Epithelial cell of proximal tubule (primary cell): ENCODE measurements around the gene SDK1. TPM values are rescaled to one million over a fixed set of nuclear protein-coding genes. Genes with fewer than 3 reads are reported as not detected.

ENCODE experiments used
- DNase-seq: peaks from one replicate; pipeline ENCODE4 v3.0.0-alpha.2; 2011; ENCODE audit warnings: low read depth
- H3K4me3 ChIP-seq: 2 replicates; pipeline ENCODE4 v1.5.1; 2011; ENCODE audit warnings: low read depth, mild to moderate bottlenecking, low read length
- total RNA-seq: library from RNA; depleted of rRNA; stranded (reverse); fragments of >200 nt; gene quantifications from 2 replicates; pipeline ENCODE4 v1.2.3, GENCODE V29; 2015
- TF ChIP-seq, protein P1 (sequence below): conservative IDR thresholded peaks from 2 replicates; pipeline ENCODE4 v1.5.1; 2012; ENCODE audit warnings: low read depth, mild to moderate bottlenecking, low read length

The SDK1 gene
- total RNA-seq, 1 donor from 2014 or later: 0.75 TPM

DNA sequence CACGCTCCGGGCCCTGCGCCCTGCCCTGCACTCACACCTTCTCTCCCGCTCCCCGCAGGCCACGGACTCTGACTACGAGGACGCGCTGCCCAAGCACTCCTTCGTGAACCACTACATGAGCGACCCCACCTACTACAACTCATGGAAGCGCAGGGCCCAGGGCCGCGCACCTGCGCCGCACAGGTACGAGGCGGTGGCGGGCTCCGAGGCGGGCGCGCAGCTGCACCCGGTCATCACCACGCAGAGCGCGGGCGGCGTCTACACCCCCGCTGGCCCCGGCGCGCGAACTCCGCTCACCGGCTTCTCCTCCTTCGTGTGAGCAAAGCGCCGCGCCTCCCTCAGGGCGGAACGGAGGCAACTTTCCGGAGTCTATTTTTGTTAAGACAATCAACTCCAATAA, 964.0 kb downstream of the SDK1 start:
- no peak overlapping the region for H3K4me3 ChIP-seq
- TF ChIP-seq, protein P1, sequence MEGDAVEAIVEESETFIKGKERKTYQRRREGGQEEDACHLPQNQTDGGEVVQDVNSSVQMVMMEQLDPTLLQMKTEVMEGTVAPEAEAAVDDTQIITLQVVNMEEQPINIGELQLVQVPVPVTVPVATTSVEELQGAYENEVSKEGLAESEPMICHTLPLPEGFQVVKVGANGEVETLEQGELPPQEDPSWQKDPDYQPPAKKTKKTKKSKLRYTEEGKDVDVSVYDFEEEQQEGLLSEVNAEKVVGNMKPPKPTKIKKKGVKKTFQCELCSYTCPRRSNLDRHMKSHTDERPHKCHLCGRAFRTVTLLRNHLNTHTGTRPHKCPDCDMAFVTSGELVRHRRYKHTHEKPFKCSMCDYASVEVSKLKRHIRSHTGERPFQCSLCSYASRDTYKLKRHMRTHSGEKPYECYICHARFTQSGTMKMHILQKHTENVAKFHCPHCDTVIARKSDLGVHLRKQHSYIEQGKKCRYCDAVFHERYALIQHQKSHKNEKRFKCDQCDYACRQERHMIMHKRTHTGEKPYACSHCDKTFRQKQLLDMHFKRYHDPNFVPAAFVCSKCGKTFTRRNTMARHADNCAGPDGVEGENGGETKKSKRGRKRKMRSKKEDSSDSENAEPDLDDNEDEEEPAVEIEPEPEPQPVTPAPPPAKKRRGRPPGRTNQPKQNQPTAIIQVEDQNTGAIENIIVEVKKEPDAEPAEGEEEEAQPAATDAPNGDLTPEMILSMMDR: no peak
- DNase-seq: no peak

DNA sequence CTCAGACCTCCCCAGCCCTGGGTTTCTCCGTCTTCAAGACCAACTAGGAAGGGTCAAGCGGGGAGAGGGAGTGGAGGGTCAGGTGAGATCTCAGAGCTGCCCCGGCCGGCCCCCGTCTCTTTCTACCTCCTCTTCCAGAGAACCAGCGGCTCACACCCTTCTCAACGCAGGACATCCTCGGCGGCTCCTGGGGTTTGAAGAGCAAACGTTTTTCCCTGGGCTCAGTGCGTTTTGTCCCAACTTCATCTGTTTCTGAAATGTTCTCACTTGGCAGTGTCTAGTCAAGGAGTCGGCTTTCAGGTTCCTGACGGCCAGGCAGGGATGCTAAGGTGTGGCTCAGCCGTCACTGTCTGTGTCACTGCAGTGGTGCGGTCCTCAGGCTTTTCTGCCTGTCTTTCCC, 964.6 kb downstream of the SDK1 start:
- no peak overlapping the region for H3K4me3 ChIP-seq
- no peak for DNase-seq
- TF ChIP-seq, protein P1: no peak

DNA sequence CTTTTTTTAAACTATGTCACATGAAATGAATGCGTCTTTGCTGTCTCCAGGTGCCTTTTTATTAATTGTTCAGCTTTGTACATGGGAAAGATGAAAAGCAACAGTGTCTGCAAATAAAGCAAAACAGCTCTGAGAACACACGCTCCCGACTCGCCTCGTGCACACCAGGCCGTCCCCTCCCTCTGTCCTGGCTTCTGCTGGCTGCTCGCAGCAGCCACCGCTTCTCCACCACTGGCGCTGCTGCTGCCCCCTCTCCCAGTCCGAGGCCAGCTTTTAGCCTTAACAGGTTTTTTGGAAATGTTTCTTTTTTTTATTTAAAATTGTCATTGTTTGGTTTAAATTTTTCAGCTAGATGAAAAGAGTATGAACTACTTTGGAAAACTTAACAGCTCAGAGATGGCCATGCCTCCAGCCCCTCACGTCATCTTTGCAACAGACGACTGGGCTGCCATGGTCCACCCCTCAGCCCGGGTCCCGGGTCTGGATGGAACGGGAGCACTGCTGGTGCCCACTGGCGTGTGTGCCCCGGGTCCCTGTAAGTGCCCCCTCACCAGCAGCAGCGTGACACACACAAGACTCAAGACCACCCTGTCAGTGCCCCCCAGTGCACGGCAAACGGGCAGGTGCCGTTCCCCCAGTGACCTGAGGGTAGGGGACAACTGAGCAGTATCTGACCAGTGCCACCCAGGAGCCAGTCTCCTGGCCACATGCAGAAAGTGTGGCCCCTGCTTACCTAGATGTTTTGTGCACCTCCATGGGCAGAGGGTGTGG, 965.4 kb downstream of the SDK1 start:
- H3K4me3 ChIP-seq: no peak overlapping the region
- TF ChIP-seq, protein P1: no peak
- no peak for DNase-seq

DNA sequence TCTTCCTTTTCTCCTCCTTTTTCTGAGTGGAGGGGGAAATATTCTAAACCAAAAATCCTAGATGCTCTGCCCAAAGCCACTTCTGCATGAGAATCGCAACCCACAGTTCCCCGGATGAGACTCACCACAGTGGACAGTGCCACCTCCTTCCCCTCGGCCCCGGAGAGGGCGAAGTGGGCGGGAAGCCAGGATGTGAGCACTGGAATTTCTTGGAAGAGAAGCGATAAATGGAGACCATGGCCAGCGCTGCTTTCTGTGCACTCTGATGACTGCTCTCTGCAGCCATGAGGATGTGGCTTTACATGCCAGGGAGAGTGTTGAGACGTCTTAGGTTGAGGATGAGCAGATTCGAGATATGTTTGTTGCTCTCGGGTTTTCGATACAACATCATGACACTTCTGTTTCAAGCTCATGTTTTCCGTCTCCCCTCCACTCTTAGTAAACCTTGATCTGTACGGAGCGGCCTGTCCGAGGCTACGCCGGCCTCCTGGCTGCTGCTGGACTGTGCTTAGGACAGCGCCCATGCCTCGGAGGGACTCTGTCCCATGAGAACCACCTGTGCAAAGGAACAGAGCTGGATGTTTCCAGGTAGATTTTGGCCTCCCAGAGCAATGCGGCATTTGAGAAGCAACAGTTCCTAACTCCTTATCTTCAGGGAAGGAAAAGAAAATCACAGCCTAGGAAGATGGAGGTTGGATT, 966.4 kb downstream of the SDK1 start:
- TF ChIP-seq, protein P1: no peak
- no peak for DNase-seq
- no peak overlapping the region for H3K4me3 ChIP-seq

DNA sequence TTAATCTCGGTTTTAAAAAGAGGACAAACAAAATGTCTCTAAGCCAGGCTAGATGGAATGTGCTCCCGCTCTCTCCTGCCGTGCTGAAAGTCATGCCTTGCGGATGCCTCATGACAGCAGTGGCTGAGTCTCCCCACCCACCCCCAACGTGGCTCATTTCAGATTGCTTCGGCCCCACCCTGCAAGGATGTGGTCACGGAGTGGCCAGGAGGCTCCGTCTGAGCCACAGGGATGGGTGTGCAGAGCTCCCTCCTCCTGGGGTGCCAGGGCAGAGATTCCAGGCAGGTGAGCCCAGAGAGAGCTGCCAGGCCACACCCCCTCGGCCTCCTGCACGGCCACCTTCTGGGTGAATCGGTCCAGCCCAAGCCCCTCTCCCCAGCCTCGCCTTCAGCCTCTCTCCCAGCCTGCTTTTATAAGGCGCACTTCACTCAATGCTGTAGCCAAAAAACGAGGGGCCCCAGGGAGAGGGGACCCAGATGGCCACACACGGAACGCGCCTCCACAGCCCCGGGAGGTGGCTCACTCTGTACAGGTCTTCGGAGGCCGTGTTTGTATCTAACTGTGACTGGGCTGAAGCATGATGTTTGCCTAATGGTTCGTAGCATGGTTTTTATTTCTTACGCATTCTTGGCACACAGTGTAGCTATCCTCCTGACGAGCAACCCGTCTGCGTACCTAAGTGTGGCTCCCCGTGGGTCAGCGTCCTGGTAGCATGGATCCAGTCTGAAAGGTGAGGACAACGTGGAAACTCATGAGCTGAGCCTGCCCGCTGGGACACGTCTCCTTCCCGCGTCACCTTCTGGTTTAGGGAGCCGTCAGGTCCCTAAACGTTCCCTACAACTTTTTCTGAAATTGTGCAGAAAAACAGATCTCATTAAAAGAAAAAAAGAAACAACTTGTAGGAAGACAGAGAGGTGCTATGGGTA, 967.3 kb downstream of the SDK1 start:
- no peak for DNase-seq
- H3K4me3 ChIP-seq: no peak overlapping the region
- TF ChIP-seq, protein P1: no peak

DNA sequence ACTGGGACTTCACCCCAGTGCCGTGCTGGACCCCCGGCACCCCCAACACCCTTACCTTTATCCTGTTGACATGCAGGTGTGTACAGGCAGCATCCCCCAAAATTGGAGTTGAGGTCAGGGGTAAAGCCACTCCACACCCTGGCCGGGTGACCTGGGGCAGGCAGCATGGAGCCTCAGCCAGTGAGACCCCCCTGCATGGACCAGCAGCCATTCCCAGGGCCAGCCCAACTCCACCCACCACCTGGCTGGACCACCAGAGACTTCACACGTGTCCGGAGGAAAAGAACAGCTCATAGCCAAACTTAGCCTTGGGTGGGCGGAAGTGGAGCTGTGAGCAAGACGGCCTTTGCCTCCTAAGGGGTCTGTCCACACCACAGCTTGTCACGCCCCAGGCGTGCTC, 968.0 kb downstream of the SDK1 start:
- TF ChIP-seq, protein P1: no peak
- DNase-seq: no peak
- no peak overlapping the region for H3K4me3 ChIP-seq
